Measurements from ENCODE around the gene AGXT.

DNA sequence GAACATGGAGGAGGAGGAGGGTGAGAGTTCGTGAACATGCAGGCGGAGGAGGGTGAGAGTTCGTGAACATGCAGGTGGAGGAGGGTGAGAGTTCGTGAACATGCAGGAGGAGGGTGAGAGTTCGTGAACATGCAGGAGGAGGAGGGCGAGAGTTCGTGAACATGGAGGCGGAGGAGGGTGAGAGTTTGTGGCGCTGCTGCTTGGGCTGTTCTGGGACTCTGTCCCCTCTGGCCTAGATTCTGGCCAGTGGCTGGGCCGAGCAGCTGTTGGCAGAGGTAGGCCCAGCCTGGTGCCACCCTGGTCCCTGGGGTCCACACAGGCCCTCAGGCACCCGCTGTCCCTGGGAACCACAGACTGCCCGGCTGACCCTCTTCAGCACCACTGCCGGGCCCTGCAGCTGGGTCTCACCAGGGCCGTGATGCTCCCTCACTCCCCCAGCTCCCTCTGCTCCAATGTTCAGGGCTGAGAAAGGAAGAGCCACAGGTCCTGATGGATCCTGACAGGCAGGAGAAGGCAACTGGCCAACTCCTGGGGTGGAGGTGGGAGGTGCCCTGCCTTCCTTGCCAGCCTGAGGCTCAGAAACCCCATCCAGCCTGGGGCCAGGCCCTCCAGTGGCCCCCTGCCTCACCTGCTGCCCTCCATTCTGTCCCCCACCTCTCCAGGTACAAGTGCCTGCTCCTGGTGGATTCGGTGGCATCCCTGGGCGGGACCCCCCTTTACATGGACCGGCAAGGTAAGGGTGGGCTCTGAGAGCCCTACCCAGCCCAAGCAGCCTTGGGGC, 3.9 kb downstream of the AGXT start:
- TF ChIP-seq POLR2A (IDR thresholded peaks at IDR 0.05), result no peak
- TF ChIP-seq, protein P1, sequence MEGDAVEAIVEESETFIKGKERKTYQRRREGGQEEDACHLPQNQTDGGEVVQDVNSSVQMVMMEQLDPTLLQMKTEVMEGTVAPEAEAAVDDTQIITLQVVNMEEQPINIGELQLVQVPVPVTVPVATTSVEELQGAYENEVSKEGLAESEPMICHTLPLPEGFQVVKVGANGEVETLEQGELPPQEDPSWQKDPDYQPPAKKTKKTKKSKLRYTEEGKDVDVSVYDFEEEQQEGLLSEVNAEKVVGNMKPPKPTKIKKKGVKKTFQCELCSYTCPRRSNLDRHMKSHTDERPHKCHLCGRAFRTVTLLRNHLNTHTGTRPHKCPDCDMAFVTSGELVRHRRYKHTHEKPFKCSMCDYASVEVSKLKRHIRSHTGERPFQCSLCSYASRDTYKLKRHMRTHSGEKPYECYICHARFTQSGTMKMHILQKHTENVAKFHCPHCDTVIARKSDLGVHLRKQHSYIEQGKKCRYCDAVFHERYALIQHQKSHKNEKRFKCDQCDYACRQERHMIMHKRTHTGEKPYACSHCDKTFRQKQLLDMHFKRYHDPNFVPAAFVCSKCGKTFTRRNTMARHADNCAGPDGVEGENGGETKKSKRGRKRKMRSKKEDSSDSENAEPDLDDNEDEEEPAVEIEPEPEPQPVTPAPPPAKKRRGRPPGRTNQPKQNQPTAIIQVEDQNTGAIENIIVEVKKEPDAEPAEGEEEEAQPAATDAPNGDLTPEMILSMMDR (IDR thresholded peaks at IDR 0.05), result no peak
